NCI-H526 (cell line): ENCODE results near the gene ART1.
A peak's percentile ranks its signal among the peaks of the same experiment; 100 is the strongest.

Experiments
- DNase-seq, 2 experiments: peaks; one replicate each; lab custom pipeline; 2025; lab: John Stamatoyannopoulos, UW

ART1 gene

DNA sequence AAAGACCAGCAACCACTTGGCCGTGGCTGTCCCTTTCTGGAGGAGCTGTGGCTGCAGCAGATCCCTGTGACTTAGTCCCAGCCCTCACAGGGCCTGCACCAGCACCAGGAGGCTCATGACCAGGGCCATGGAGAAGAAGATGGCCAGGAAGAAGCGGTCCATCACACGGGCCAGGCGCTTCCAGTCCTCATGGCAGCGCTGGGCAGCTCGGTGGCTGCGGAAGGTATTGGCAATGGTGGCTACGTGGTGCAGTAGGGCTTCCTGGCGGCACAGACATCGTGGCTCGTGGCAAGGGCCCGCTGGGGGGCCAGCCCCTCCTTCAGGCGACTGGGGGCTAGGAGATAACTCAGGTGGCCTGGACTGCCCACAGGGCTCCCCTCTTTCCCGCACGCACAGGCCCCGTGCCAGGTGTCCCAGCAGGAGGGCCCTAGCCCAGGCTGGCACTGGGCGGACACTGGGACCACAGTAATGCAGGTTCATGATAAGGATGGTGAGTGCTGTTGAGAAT lies 21.1 kb downstream of the ART1 start:
- no peak for DNase-seq

DNA sequence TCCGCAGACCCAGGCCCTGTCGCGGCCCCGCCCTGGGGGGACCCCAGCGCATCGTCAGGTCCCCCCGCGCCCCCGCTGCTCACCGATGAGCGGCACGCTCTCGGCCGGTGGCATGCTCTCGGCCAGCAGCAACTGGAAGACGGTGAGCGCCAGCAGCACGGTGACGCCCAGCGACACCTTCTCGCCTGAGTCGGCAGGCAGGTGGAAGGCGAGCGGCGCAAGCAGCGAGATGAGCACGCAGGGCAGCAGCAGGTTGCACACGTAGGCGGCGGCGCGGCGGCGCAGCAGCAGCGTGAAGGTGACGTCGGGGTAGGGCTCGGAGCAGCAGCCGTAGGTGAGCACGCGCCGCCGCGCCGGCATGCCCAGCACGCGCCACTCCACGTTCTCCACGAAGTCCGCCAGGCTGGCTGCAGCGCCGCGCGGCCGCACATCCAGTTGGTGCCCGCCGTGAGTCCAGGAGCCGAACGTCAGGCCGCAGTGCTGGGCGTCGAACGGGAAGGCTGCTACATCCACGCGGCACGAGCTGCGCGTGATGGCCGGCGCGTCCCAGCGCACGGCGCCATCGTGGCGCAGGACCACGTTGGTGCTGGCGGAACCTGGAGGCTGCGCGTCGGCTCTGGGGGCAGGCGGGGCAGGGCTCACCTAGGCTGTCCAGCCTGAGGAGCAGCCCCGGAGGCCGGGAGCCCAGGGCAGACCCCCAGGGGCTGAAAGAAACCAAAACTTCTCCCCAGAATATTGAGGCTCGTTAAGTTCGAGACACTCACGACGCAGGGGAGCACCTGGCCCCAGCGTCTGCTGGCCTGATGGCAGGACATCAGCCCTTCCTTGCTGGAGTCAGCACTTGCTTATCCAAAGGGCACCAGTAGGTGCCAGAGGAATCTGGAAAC lies 22.5 kb downstream of the ART1 start:
- DNase-seq = no peak

DNA sequence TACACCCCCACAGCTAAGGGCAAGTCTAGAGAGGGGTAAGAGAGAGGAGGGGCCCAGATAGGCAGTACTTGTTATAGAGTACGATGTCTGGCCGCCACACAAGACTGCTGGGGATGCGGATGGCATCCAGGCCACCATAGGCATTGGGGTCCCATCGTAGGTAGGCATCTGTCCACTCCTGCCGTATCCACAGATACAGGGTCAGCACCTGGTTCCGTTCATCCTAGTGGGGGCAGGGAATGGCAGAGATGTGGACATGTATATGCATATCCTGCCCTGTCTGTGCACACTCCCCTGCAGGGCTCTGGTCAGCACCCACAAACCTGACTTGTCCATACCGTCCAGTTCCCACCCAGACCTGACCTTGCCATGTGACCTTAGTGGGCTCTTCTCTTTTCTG lies 24.2 kb downstream of the ART1 start:
- DNase-seq = no peak

DNA sequence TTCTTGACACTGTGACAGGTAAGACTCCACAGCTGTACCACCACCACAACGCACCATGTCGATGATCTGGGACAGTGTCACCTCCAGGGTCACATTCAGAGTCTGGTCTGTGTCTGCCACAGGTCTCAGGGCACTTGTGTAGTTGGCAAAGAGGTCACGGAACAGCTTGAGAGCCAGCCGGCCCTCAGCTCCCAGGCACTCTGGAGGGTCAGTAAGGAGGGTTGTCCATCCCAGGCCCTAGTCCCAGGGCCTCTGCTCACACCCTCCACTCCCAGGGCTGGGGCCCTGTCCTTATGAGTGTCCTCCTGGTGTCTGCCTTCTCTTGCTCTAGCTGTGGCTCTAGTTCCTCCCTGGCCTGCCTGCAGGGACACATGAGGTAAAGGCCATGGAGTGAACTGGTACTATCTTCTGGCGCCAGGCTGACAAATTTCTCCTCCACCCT lies 24.8 kb downstream of the ART1 start:
- no peak for DNase-seq

DNA sequence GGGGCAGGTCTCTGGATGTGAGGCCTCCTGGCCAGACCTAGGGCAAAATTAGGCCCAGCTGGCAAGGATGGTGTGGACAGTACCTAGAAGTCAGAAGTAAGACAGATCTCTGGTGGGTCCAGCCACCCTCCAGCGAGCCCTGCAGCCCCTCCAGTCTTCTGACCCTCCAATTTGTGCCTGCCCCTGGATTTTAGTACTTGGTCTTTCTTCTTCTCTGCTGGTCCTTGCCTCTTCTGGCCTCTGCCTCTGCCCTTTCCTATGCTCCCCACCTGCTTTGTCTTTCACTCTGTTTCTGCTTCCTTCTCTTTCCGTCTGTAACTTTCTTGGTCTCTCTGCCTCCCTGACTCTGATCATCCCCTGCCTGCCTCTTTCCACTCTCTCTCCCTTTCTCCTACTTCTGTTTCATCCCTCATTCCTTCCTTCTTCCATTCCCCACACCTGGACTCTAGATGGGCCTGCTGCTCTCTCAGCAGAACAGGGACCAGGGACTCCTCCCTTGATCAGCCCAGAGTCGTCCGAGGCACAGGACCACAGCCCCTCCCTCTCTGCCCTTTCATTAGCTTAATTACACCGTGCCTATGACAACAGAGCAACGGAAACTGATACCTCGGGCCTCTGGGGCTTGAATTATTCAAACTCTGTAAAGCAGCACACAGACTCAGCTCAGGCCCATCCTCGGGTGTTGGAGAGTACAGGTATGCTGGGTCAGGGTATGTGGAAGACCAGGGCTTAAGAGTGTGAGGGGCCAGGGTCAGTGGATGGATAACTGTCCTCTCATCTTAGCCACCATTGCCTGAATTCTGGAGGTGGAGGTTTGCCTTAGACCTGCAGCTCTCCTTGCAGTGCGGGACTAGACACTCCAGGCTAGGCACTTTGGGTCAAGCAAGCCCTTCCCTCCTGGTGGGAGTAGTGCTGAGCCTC lies 26.7 kb downstream of the ART1 start, which contains the start of gene CHRNA10:
Gene CHRNA10, minus strand, starts transcription at position 51 of the 921 bp plus-strand sequence. CDS start 72 bp downstream, outside the sequence.
- peak; percentile 97 to 98 for DNase-seq

DNA sequence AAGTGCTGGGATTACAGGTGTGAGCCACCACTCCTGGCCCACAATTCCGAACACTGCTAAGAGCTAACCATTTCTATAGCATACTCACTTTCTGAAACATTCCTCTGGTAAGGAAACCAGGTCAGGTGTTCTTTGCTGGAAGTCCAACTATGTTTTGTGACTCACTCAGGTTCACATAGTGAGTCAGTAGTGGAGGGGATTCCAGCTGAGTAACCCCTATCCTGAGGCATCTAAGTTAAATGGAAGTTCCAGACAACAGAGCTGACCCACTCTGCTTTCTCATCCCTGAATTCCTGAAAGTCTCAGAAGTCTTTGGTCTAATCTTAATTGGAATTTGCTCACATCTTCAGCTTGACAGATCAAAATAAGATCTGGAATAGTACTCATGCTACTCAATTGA lies 29.3 kb downstream of the ART1 start:
- DNase-seq = no peak

DNA sequence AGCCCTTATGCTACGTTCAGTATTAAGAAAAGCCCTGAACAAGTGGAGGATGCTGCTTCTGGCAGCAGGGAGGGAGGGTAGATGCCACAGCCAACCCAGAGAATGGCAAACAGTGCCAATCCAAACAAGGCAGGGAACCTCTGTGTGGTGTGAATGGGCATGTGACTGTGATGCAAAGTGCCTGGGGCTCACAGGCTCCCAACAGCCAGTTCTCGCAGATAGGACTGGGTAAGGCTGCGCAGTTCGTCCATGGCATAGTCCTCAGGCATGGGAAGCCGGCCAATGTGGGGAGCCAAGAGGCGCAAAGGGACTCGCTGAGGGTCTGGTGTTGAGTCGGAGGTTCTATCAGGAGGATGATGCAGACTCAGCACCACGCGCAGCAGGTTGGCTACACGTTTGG lies 31.0 kb downstream of the ART1 start:
- no peak for DNase-seq

DNA sequence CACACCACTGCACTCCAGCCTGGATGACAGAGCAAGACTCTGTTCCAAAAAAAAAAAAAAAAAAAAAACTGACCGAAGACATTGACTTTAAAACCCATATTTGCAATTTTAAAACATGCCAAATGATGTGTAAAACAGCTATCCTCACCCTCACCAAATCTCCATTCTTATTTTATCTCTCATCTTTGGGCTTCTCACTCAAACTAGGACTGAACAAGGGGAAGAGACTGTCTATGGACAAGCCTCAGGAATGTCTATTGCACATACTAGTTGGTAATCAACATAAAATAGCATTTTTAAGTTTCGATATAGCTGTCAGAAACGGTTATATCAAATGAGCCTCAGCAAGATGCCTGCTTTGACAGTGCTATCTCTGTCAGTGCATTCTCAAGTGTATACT lies 34.1 kb downstream of the ART1 start:
- DNase-seq = no peak

DNA sequence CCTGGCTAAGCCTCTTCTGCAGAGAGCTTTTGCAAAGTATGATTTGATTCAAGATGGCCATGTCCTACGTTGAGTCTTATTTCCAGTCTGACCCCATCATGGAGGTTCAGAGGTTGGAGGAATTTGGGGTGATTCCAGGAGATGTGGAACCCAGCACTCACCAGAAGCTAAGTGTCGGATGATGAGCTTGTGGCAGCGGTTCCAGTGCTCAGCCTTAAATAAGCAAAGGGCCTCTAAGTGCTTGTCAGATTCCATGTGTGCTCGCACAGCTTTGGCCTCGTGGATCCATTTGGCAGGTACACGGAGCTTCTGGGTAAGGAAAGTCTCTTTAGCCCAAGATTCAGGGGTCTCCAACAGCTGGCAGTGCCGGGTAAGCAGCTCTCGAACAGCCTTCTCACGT lies 38.1 kb downstream of the ART1 start:
- no peak for DNase-seq

DNA sequence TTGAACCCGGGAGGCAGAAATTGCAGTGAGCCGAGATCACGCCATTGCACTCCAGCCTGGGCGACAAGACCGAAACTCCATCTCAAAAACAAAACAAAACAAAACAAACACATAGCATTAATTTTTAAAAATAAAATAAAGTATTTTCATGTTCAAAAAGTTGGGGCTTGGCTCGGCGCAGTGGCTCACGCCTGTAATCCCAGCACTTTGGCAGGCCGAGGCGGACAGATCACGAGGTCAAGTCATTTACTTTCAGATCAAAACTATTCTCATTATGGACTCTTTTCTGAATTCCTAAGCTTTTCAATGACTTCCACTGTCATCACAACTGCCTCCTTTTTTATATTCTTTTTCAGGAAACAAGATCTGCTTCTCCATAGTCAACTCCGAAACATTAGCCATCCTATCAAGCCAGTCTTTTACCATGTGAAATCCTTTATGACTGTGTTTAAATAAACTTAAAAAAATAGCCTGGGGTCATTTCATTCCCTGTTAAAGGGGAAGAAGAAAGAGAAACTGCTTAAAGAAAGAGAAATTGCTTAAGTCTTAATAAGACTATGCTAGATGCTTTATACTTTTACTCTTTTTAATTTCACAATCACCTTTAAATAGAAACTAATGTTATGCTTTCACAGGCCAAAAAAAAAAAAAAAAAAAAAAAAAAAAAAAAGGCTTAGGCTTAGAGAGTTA lies 39.3 kb downstream of the ART1 start:
- DNase-seq = no peak

DNA sequence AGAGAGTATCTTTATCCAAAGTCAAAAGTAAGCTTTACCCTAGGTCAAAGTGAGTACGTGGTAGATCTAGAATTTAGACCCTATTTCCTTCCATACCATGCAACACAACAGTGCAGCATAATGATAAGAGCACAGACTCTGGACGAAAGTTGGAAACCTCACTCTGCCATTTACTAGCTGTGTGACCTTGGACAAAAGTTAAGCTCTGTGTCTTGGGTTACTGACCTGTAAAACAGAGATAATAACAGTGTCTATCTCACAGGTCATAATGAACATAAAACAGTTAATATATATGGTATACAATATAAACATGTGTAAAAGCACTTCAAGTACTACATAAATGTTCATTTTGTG lies 39.9 kb downstream of the ART1 start:
- no peak for DNase-seq

DNA sequence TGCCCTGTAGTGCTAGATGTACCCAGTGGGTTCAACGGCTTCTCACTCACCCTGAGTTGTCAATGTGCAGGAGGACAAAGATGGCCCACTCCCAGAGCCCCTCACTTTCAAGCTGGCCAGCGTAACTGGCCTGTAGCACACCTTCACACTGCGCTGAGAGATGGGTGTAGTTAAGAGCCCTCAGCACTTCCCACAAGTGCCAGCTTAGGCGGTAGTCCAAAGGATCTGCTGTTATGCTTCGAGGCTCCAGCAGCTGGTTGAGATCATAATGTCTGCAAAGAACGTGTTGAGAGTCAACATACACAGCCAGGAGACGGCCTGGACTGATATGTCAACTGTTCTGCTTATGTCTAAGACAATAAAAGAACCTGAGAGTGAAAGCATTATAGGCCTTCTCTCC lies 41.0 kb downstream of the ART1 start:
- DNase-seq = no peak

DNA sequence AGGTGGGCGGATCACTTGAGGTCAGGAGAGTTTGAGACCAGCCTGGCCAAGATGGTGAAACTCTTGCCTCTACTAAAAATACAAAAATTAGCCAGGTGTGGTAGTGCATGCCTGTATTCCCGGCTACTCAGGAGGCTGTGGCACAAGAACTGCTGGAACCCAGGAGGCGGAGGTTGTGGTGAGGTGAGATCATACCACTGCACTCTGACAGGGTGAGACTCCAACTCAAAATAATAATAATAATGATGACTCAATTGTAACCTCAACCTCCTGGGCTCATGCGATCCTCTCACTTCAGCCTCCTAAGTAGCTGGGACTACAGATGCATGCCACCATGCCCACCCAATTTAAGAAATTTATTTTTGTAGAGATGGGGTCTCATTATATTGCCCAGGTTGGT lies 41.8 kb downstream of the ART1 start:
- no peak for DNase-seq

DNA sequence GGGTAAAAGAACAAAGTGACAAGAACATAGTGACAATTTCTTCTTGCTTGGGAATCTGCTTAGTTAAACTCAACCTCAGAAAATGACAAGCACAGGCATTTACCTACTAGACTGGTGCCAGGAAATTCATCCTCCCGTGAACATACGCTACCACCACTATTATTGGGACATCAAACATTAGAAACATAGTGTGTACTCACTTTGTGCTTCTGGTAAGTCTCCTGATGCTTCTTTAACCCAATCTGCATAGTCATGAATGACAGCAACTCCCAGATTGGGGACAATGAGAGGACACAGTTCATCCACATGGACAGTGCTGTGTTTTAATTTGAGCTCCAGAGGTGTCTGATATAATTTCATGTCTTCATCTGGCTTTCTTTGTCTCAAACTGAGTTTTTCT lies 55.5 kb downstream of the ART1 start:
- DNase-seq = no peak

DNA sequence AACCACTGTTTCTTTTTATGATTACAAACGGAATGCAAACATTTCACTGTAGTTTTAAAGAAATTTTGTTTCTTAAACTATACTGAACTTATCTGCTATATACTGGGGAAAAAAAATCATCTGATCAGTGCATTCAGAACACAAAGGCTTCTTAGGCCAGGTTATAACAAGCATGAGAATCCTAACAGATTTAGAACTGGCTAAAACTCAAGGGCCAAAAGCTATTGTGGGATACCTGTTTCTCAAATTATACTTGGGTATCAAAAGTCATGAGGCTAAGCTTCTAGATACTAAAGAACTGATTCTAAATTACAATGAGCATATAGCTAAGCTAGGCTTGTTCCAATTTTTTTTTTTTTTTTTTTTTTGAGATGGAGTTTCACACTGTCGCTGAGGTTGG lies 56.0 kb downstream of the ART1 start:
- no peak for DNase-seq

DNA sequence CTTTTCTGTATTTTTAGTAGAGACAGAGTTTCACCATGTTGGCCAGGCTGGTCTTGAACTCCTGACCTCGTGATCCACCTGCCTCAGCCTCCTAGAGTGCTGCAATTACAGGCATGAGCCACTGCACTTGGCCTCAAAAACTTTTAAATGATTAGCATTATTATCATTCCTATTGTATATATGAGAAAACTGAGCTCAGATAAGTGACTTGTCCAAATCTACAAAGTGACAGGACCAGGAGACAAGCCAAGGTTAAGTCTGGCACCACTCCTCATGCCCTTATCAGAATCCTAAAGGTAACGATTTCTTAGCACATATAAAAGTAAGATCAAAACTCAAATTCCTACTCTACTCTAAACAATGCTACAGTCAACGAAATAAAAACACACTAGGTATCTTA lies 58.5 kb downstream of the ART1 start:
- DNase-seq = no peak

DNA sequence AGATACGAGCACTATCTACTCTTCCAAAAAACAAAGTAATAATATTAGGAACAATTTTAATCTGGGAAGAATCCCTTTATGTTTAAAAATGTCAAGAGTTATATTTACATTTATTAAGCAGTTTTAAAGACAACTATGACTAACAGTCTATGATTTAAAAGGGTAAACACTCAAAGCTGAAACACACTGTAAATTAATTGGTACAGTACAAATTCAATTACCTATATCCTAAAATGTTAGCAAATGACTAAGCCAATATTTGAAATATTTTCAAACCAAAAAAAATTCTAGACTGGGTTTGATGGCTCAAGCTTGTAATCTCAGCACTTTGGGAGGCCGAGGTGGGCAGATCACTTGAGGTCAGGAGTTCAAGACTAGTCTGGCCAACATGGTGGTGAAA lies 62.2 kb downstream of the ART1 start:
- DNase-seq = no peak

DNA sequence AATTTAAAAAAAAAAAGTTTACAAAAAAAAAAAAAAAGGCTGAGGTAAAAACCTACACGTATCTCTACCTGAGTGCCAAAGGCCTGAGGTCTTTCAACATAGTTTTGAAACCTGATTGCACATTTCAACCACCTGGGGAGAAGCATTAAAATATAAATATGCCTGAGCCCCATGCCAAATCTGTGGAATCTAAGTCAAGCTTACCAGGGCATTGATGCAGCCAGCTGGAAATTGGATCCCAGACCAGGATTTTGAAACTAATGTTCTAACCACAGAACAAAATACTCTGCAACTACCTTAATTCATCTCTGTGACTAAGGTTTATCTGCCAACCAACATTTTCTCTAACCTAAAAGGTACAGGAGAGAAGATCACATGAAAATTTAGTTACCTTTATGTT lies 65.0 kb downstream of the ART1 start:
- no peak for DNase-seq

DNA sequence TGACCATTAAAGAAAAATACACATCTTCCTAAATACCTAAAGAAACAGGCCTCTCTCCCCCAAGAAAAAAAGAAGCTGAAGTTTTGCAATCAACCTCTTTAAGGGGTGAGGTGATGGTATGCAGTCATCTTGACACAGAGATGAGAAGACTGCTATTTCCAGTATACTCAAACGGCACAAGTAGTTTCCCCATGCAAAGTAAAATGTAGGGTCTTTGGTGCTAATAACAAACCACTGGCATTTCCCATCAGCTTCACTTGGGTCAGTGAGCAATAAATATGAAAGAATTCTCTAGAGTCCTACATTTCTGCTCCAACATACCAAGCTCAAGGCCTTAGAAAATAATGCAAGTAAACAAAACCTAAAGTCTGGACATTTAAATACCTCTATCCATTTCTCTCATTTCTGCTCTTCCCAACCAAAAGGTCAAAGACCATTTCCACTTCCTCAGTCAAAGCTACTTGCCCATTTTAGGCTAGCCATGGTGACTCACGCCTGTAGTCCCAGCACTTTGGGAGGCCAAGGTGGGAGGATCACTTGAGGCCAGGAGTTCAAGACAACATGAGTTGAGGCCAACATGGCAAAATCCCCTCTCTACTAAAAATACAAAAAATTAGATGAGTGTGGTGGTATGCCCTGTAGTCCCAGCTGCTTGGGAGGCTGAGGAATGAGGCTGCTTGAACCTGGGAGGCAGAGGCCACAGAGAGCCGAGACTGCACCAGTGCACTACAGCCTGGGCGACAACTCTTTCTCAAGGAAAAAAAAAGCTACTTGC lies 65.7 kb downstream of the ART1 start:
- DNase-seq = no peak

DNA sequence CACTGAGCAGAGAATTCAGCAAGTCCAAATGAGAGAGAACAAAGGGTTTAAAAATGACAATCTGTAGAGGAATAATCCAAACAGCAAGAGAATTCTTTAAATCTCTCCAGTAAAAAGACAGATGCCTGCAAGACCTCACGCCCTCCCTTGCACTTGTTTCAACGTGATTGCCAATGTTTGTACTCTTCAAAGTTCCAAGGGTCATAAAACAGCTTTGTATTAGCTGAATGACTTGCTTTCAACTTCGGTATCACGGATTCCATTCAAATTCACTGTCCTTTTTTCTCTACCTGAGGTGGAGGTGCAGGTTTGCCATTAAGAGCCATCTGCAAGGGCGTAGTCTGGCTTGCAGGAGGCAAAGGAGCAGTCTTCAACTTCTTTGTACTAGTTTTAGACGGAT lies 67.3 kb downstream of the ART1 start:
- DNase-seq = no peak
